A549 treated with ZK216348 at 1 μM for 4 hours (cell line): ENCODE results near the gene E2F1. TPM values are rescaled to one million over a fixed set of nuclear protein-coding genes. Genes with fewer than 3 reads are reported as not detected.

Experiments
- total RNA-seq: library from RNA; stranded (reverse); fragments of 200-300 nt; extraction: Qiagen RNA extraction; gene quantifications from 5 replicates; pipeline ENCODE4 v1.2.3, GENCODE V29; 2022; ENCODE audit warnings: low read depth

E2F1 gene, protein sequence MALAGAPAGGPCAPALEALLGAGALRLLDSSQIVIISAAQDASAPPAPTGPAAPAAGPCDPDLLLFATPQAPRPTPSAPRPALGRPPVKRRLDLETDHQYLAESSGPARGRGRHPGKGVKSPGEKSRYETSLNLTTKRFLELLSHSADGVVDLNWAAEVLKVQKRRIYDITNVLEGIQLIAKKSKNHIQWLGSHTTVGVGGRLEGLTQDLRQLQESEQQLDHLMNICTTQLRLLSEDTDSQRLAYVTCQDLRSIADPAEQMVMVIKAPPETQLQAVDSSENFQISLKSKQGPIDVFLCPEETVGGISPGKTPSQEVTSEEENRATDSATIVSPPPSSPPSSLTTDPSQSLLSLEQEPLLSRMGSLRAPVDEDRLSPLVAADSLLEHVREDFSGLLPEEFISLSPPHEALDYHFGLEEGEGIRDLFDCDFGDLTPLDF
- total RNA-seq = 18.7 to 31.7 TPM (median 30.7 TPM) in 5 replicates

DNA sequence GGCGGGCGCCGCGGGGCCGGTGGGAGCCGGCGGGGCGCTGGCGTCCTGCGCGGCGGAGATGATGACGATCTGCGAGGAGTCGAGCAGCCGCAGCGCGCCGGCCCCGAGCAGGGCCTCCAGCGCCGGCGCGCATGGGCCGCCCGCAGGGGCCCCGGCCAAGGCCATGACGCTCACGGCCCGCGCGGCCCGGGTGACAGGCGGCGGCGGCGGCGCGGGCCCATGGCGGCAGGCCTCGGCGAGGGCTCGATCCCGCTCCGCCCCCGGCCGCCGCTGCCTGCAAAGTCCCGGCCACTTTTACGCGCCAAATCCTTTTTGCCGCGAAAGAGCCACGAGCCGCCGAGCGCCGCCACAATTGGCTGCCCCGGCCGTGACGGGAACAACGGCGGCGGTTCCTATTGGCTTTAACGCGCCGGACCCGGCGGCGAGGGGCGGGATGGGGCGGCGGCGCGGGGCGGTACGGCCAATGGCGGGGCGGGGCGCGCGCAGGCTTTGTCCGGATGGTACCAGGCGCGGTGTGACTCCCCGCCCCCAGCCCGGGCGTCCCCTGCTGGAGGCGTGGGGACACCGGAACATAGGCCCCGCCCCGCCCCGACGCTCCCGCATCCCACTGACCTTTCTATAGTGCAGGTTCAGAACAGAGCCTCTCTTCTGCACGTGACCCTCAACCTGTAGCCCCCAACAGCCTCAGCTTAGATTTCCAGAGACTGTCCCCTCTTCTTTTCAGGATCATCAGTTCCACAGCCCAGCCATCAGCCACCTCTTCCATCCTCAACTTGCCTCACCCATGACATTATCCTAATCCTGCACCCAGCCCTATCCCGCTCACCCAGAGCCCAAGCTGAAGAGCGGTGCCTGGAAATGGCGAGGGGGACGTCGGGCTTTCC, at the start of gene E2F1:
E2F1 (minus strand) TSS at position 286 of the 884 bp plus-strand sequence; CDS start at position 165, 121 bp downstream.

DNA sequence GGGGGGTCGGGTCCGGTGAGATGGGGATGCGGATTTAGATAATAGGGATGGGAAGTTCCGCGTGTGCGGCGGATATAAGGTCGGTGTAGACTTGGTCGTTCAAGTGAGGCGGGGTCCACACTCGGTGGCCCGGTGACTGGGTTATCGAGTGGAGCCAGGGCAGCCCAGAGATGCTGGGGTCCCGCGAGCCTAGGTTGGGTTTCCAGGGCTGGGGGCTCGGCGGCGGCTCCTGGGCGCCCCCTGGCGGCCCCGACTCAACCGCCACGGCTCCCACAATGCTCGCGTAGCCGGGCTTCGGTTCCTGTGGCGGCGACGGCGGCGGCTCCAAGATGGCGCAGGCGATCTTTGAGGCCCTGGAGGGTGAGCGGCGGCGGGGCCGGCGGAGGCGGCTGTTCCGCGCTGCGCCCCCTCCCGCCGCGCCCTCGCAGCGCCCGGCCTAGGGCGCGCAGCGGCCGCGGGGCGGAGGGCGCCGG, 45.5 kb upstream of the E2F1 start, which contains the start of gene ZNF341:
ZNF341 (plus strand) TSS at position 304 of the 473 bp plus-strand sequence; CDS start at position 330, 26 bp downstream.

DNA sequence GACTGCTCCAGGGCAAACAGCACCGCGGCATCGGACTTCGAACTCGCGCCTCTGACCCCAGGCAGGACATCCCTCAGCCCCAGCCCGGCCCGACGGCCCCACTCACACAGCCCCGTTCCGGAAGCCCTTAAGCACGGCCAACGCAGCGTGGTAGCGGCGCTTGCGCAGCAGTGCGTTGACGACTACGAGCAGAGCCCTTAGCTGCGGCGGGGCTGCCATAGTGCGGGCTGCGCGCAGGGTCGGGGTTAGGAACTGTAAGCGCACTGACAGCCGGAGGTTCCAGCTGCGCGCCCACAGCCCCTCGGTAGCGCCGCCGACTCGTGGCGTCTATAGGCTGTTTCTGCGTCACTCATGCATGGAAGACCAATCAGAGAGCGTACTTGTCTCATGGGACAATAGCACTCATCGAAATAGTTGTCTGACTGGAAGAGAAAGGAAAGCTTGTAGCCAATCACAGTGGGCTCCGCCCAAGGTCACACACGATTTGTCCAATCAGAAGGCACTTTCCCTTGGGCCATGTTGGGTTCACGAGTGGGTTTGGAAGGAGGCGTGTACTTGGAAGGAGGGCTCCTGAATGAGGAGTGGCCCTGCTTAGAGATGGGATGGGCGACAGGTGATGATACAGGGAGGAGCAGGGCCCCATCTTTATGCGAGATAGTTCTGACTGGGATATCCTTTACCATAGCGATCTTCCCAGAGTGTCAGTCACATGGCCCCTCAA, 34.0 kb upstream of the E2F1 start, which contains the start of gene PXMP4:
PXMP4 (minus strand) TSS at position 322 of the 721 bp plus-strand sequence; CDS start at position 219, 103 bp downstream.

DNA sequence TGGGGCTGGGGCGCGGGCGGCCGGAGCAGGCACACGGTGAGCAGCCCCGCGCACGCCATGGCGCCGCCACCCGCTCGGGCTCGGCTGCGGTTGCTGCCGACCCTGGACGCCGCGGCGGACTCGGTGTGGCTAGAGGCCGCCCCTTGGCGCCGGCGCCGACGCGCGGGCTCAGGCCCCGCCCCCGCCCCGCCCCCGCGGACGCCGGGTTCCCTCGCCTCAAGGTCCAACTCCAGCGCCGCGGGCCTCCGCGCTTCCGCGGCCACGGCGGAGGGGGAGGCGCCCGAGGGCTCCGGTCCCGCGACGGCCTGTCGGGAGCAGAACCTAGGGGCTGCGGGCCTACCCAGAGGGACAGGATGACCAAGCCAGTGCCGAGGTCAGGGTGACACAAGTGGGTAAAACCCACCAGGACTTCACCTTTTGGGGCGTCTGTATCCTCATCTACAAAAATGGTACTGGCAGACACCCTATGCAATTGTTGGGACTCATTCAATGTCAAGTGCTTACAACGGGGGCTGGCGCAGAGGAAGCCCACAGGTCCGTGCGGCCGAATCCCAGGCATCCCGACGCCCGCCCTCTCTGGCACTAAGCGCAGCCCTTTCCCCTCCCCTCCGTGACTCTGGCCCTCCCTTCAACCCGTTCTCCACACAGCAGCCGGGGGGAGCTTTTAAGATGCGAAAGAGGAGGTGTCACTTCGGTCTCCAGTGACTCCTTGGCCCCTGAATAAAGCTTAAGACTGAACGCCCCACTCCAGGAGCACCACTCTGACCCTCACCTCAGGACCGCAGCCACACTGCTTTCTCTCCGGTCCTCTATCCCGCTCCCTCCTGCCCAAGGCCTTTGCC, 11.7 kb downstream of the E2F1 start, which contains the start of gene NECAB3:
NECAB3 (minus strand) TSS at position 135 of the 842 bp plus-strand sequence; CDS start at position 59, 76 bp downstream.

DNA sequence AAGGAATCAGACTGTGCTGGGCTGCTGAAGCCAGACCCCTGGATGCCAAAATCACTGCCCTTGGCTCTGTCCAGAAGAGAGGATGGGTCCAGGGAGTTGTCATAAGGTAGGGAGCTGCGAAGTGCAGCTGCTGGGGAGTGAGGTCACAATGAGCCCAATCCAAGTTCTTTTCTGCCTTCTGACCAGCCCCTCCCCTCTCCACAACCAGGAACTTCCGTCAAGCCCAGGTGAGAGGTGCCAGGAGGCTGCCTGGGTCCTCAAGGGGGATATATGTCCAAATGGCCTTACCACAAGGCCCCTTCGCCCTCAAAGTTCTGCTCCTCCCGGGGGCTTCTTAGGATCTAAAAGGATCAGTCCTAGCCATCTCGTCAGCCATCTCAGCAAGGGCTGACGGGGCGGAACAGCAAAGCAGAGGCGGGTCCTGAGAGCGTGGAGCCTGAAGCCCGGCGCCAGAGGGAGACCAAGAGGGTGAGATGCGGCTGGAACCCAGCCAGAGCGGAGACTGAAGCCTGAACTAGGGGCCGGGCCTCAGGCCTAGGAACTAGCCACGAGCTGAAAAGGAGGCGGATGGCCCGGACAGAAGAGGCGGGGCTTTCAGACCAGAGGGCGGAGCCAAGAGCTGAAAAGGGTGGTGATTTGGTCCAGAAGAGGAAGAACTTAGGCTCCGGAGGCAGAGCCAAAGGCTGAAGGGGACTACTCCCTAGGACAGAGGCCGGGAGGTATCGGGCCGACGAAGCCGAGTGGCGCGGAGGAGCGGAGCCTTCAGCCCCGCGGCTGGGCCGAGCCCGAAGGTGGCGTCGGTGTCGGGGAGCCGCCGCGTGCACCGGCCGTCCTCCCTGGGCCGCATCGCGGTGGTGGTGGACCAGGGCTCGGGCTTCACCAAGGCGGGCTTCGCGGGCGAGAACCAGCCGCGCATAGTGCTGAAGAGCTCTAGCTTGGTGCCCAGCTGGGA, 19.6 kb downstream of the E2F1 start, which contains the start of gene ACTL10:
ACTL10 (plus strand) TSS at position 651 of the 952 bp plus-strand sequence. CDS start 555 bp downstream, outside the sequence.

DNA sequence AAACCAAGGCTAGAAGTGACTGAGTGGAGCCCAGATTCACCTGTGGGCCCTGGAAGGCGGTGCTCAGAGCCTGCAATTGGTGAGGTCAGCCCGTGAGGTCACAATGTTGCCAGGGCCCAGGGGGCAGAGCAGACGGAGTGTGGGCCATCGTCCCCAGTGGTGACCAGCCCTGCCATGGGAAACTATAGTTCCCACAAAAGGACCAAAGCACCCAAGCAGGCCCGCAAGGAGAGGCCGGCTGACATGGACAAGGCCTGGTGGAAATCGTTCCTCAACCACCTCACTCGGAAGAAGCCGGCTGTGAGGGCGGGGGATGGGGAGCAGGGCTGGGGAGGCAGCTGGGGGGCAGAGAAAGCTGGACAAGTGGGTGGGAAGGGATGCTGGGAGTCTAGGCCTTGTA, 24.0 kb downstream of the E2F1 start, which contains the start of gene C20orf144:
C20orf144 (plus strand) TSS at position 156 of the 400 bp plus-strand sequence; CDS start at position 175, 19 bp downstream.

Other genes starting within 250 kb of the E2F1 start
- 7.9 to 13.2 TPM (median 11.6 TPM) in 5 replicates for gene SNTA1, start 242.6 kb downstream of the E2F1 start, total RNA-seq
- gene CBFA2T2, start 196.3 kb downstream of the E2F1 start, total RNA-seq = 4.2 to 8.4 TPM (median 5.9 TPM) in 5 replicates
- gene C20orf144, start 24.1 kb downstream of the E2F1 start, total RNA-seq = 0.08 to 0.19 TPM in 2 of 5 replicates, not detected in the others
- not detected in 5 replicates for gene ACTL10, start 19.4 kb downstream of the E2F1 start, total RNA-seq
- gene NECAB3, start 12.0 kb downstream of the E2F1 start, total RNA-seq = 6.1 to 15.5 TPM (median 11.7 TPM) in 5 replicates
- gene PXMP4, start 33.9 kb upstream of the E2F1 start, total RNA-seq = 2.8 to 7.4 TPM (median 5.8 TPM) in 5 replicates
- 2.4 to 5.7 TPM (median 4.5 TPM) in 5 replicates for gene ZNF341, start 45.6 kb upstream of the E2F1 start, total RNA-seq
- gene CHMP4B, start 125.0 kb upstream of the E2F1 start, total RNA-seq = 154 to 186 TPM (median 177 TPM) in 5 replicates